Thyroid gland (tissue), 4 donors: Measurements from ENCODE around the gene RIOK3. TPM values are rescaled to one million over a fixed set of nuclear protein-coding genes. Genes with fewer than 3 reads are reported as not detected.

ENCODE experiments used
- DNase-seq, 2 donors: peaks; one replicate each; pipeline ENCODE4 v3.0.0-alpha.2; 2019
- H3K27ac ChIP-seq, 3 donors: fragments of 200-600 bp; sonication (generic); 1 replicate in 2 of 3; 2 replicates in 1 of 3; pipeline ENCODE4 v1.5.1; 2016 to 2019; ENCODE audit warnings: mild to moderate bottlenecking in 1 of 3, moderate library complexity in 1 of 3
- H3K27me3 ChIP-seq: fragments of 200-600 bp; sonication (generic); one replicate; pipeline ENCODE4 v1.5.1; 2019
- H3K36me3 ChIP-seq, 2 donors: fragments of 200-600 bp; sonication (generic); one replicate each; pipeline ENCODE4 v1.5.1; 2016 to 2019
- H3K4me1 ChIP-seq, 2 donors: fragments of 200-600 bp; sonication (generic); one replicate each; pipeline ENCODE4 v1.5.1; 2017 to 2019
- H3K4me3 ChIP-seq, 3 donors: fragments of 200-600 bp; sonication (generic); replicated peaks in 1 of 3; 1 replicate in 2 of 3; 2 replicates in 1 of 3; pipeline ENCODE4 v1.5.1; 2016; ENCODE audit warnings: mild to moderate bottlenecking in 1 of 3
- H3K9me3 ChIP-seq: fragments of 200-600 bp; sonication (generic); one replicate; pipeline ENCODE4 v1.5.1; 2017
- POLR2A ChIP-seq, 2 donors: fragments of 450-650 bp; IDR thresholded peaks; one replicate each; pipeline ENCODE4 v1.6.1; 2017; ENCODE audit warnings: antibody characterized with exemption in 2 of 2, mild to moderate bottlenecking in 2 of 2, moderate library complexity in 1 of 2
- WGBS, 2 donors: methylation state at CpG; one replicate each; pipeline ENCODE4 v1.1.5; 2017; 5-methylcytosine and 5-hydroxymethylcytosine counted together
- intact Hi-C: fragments of 100-400 bp; cut with DNase I; formaldehyde crosslinking; loops from one replicate; pipeline ENCODE4 v1.15.1; 2023
- total RNA-seq, 4 donors: library from RNA; depleted of rRNA; stranded (reverse); fragments of >200 nt; gene quantifications; one replicate each; pipeline ENCODE4 v1.2.3, GENCODE V29; 2016
- TF ChIP-seq, protein P1 (sequence below), 6 experiments: fragments of 200-600 bp in 3 of 6; fragments of 450-650 bp in 3 of 6; sonication (generic) in 3 of 6; IDR thresholded peaks; one replicate each; pipeline ENCODE4 v1.5.1; 2016 to 2019; ENCODE audit warnings: antibody characterized with exemption in 6 of 6, mild to moderate bottlenecking in 2 of 6, inconsistent platforms in 1 of 6, moderate library complexity in 1 of 6

Gene RIOK3
- total RNA-seq, 4 donors from 2014 or later: 51.2 to 85.7 (median 63.6) TPM

DNA sequence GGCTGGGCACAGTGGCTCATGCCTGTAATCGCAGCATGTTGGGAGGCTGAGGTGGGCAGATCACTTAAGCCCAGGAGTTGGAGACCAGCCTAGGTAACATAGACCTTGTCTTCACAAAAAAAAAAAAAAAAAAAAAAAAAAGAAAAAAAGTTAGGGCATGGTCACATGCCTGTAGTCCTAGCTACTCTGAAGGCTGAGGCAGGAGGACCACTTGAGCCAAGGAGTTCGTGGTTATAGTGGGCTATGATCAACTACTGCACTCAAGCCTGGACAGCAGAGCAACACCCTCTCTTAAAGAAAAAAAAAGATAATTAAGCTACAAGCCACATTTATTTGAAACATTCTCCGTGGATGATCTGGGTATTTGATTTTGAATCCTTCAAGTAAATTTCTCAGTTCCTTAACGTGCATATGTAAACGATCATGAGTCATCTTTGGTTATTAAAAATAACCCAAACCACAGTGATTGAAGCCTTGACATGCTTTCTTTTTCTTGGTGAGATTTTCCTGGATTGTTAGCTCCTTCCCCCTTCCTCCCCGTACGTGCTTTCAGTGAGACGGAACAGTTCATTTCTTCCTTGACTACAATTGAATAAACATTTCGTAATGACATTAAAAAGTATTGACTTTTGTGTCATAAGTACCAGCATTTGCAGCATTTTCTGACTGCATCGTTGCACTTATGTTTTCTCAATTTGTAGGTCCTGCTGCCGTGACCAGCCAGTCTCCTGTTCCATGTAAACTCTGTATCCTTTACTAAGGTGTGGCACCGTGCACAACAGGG lies 70.5 kb downstream of the RIOK3 start:
- H3K4me3 ChIP-seq: no peak overlapping the region
- H3K4me1 ChIP-seq: no peaks in the 10 kb centered on the region
- H3K9me3 ChIP-seq: no peaks in the 10 kb centered on the region
- no peaks in the 10 kb centered on the region for H3K27me3 ChIP-seq
- H3K27ac ChIP-seq: no peak overlapping the region
- intact Hi-C loops: no loop called here
- WGBS, 2 donors: 88 to 90% methylated on average over 12 of the region's 12 CpGs
- no peak for TF ChIP-seq POLR2A (IDR thresholded peaks at IDR 0.05)
- TF ChIP-seq, protein P1, sequence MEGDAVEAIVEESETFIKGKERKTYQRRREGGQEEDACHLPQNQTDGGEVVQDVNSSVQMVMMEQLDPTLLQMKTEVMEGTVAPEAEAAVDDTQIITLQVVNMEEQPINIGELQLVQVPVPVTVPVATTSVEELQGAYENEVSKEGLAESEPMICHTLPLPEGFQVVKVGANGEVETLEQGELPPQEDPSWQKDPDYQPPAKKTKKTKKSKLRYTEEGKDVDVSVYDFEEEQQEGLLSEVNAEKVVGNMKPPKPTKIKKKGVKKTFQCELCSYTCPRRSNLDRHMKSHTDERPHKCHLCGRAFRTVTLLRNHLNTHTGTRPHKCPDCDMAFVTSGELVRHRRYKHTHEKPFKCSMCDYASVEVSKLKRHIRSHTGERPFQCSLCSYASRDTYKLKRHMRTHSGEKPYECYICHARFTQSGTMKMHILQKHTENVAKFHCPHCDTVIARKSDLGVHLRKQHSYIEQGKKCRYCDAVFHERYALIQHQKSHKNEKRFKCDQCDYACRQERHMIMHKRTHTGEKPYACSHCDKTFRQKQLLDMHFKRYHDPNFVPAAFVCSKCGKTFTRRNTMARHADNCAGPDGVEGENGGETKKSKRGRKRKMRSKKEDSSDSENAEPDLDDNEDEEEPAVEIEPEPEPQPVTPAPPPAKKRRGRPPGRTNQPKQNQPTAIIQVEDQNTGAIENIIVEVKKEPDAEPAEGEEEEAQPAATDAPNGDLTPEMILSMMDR (IDR thresholded peaks at IDR 0.05): no peak
- H3K36me3 ChIP-seq: peaks cover 63 to 80% of the 10 kb centered on the region in 2 donors
- DNase-seq: no peak

DNA sequence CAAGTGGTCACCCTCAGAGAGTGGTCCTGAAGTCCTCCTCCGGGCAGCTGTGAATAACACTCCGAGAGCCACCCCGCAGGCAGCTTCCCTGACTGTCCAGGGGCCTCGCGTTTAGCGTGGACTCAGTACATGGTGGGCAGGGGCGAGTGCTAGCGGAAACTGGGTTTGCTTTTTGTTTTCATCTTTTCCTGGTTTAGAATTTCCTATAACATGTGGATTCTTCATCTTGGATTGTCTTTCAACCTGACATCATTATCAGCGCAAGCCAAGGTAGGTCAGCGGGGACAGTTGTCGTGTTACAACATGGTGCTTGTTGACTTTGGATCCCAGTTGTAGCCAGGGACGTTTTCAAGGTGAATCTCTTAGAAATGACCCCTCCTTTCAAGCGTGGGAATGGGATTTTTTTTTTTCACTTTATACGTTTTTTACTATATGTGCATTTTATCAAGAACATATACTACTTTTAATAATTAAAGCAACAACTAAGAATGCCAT lies 71.2 kb downstream of the RIOK3 start:
- no peaks in the 10 kb centered on the region for H3K4me1 ChIP-seq
- no peak for DNase-seq
- intact Hi-C loops: no loop called here
- H3K9me3 ChIP-seq: no peaks in the 10 kb centered on the region
- no peak overlapping the region for H3K4me3 ChIP-seq
- no peaks in the 10 kb centered on the region for H3K27me3 ChIP-seq
- peaks cover 63 to 80% of the 10 kb centered on the region in 2 donors for H3K36me3 ChIP-seq
- H3K27ac ChIP-seq: no peak overlapping the region
- TF ChIP-seq POLR2A (IDR thresholded peaks at IDR 0.05): no peak
- TF ChIP-seq, protein P1 (IDR thresholded peaks at IDR 0.05): no peak
- WGBS, 2 donors: 94 to 96% methylated on average over 14 of the region's 14 CpGs

DNA sequence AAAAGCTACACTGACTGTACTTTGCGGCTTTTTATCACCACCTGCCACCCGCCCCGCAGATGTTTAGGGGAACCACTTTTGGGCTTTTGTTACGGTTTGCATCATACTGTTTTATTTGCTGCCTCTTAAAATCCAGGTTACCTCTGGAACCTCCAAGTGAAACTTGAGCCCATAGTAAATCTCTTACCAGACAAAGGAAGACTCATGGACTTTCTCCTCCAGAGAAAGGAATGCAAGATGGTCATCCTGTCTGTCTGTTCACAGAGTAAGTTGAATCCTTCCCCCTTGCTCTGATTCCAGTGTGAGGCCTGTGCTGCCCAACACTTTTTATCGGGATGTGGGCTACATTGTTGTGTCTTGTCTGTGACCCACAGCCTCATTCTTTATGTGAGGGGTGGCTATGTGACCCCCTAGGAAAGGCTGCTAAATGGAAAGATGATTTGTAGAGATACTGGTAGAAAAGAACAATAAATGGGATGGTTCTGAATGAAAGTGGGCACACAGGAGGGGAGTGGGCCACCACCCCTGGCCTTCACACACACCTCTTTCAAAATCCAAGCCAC lies 73.5 kb downstream of the RIOK3 start:
- intact Hi-C loops: no loop called here
- Histone ChIP-seq H3K4me3 (no peak overlapping the region), H3K27ac (no peak overlapping the region), H3K27me3 (no peaks in the 10 kb centered on the region), H3K36me3 (peaks cover 65 to 79% of the 10 kb centered on the region in 2 donors), H3K9me3 (no peaks in the 10 kb centered on the region), H3K4me1 (no peaks in the 10 kb centered on the region)
- TF ChIP-seq, protein P1 (IDR thresholded peaks at IDR 0.05): no peak
- no peak for TF ChIP-seq POLR2A (IDR thresholded peaks at IDR 0.05)
- DNase-seq: no peak
- 92 to 95% methylated on average over 5 of the region's 5 CpGs for WGBS, 2 donors

DNA sequence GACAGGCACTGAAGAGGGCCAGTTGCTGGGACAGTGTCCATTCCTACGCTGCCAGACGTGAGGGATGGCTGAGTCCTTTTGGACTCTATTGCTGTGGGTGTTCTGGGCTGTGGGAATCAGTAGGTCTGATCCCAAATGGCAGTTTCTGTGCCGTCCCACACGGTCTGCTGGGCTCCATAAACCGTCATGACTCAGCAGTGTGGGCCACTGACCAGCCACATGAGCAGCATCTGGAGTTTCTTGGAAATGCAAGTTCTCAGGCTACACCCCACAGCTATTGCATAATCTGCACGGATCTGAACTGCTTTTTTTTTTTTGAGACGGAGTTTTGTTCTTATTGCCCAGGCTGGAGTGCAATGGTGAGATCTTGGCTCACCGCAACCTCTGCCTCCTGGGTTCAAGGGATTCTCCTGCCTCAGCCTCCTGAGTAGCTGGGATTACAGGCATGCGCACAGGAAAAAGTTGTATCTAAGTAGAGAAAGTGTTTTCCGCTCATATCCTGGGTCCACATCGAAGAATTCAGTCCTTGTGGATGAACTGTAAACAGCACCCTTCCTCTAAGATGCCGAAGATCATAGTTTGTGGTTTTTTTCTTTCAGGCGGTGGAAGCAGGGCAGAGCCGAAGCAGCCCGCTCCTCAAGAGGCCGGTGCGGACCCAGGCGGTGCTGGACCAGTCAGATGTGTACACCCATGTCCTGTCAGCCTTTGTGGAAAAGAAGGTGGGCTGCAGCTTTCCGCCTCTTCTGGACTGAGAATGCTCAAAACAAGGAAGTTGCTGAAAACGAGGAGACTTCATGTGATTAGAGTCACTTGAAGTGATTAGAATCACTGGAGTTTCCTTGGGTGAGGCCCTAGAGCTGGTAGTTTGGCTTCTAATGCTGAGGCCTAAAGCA lies 75.7 kb downstream of the RIOK3 start:
- 89 to 95% methylated on average over 20 of the region's 20 CpGs for WGBS, 2 donors
- Histone ChIP-seq H3K27ac (no peak overlapping the region), H3K4me3 (no peak overlapping the region), H3K27me3 (no peaks in the 10 kb centered on the region), H3K9me3 (no peaks in the 10 kb centered on the region), H3K4me1 (no peaks in the 10 kb centered on the region), H3K36me3 (peaks cover 66 to 82% of the 10 kb centered on the region in 2 donors)
- intact Hi-C loops: no loop called here
- TF ChIP-seq POLR2A (IDR thresholded peaks at IDR 0.05): no peak
- TF ChIP-seq, protein P1 (IDR thresholded peaks at IDR 0.05): no peak
- DNase-seq: no peak
